Psoas muscle (tissue), 8 donors: ENCODE data around the gene MTX1. TPM values are rescaled to one million over a fixed set of nuclear protein-coding genes. Genes with fewer than 3 reads are reported as not detected.
A peak's percentile ranks its signal among the peaks of the same experiment; 100 is the strongest.
"Not testable (repeated sequence)": the region's sequence is repeated elsewhere in the genome, so short reads cannot be mapped to it uniquely, and the experiment has no call there.

Experiments used
- ATAC-seq, 4 donors: fragments of 200-7000 bp; cut with Tn5 transposase; one replicate each; pipeline ENCODE4 v1.9.1; 2020; ENCODE audit warnings: moderate library complexity in 3 of 4, mild to moderate bottlenecking in 2 of 4
- DNase-seq, 2 donors: peaks; one replicate each; pipeline ENCODE4 v3.0.0-alpha.2; 2020
- H3K27ac ChIP-seq: fragments of 200-600 bp; one replicate; pipeline ENCODE4 v1.8.0; 2022
- H3K27me3 ChIP-seq, 3 donors: fragments of 200-600 bp in 1 of 3; one replicate each; pipeline versions ENCODE4 v1.6.1 to v1.8.0; 2013 to 2022; ENCODE audit warnings: low read length in 2 of 3, mild to moderate bottlenecking in 2 of 3, moderate library complexity in 1 of 3; ENCODE audit not compliant: insufficient read depth in 3 of 3
- H3K36me3 ChIP-seq, 2 donors: fragments of 200-600 bp in 1 of 2; one replicate each; pipeline versions ENCODE4 v1.6.1 to v1.8.0; 2013 to 2022; ENCODE audit warnings: low read depth in 1 of 2, mild to moderate bottlenecking in 1 of 2, moderate library complexity in 1 of 2; ENCODE audit not compliant: insufficient read depth in 1 of 2
- H3K4me1 ChIP-seq: fragments of 200-600 bp; one replicate; pipeline ENCODE4 v1.8.0; 2022
- H3K4me3 ChIP-seq: fragments of 200-600 bp; one replicate; pipeline ENCODE4 v1.8.0; 2022; ENCODE audit warnings: mild to moderate bottlenecking
- H3K9me3 ChIP-seq: fragments of 200-600 bp; one replicate; pipeline ENCODE4 v1.8.0; 2022
- WGBS, 3 donors: extraction: QIAGEN DNeasy Blood & Tissue Kit; methylation state at CpG; one replicate each; pipeline versions ENCODE4 v1.1.6 to v1.1.7; 2013; 5-methylcytosine and 5-hydroxymethylcytosine counted together
- intact Hi-C, 2 donors: fragments of 100-400 bp; cut with DNase I; formaldehyde crosslinking; loops; one replicate each; pipeline versions ENCODE4 v1.11.0 to v1.14.2; 2022
- polyA plus RNA-seq, 3 donors: library from polyadenylated mRNA; stranded (reverse); fragments of 200-250 nt; gene quantifications; one replicate each; pipeline ENCODE4 v1.2.3, GENCODE V29; 2013
- total RNA-seq, 4 donors: library from RNA; stranded (reverse); fragmentation: NEBNext Ultra II Directional in 2 of 4; extraction: Animal tissue kit (Norgen Biotek cat#: 25700) in 2 of 4; gene quantifications; one replicate each; pipeline versions ENCODE4 v1.2.1 to v1.2.4, GENCODE V29; 2021 to 2023
- TF ChIP-seq, protein P1 (sequence below): fragments of 200-600 bp; IDR thresholded peaks from one replicate; pipeline ENCODE4 v1.8.0; 2022; ENCODE audit warnings: antibody characterized with exemption
- donor health status: healthy with polysubstance abuse.
- donor health status: DM: no; HTN: no; CAD: no; lungs with moderate emphysema.
- donor health status: Bipolar disorder and iron deficiency.
- donor health status: healthy.
- donor health status: DM: yes; HTN: yes; CAD: no.
- donor health status: DM: no; HTN: no; CAD: no.
- donor health status: DM: no; HTN: no; CAD: no.
- donor health status: DM: yes; HTN: yes; CAD: no.

The MTX1 gene
- total and polyA plus RNA-seq, 7 donors, result 8.1 to 47.1 (median 17.7) TPM

DNA sequence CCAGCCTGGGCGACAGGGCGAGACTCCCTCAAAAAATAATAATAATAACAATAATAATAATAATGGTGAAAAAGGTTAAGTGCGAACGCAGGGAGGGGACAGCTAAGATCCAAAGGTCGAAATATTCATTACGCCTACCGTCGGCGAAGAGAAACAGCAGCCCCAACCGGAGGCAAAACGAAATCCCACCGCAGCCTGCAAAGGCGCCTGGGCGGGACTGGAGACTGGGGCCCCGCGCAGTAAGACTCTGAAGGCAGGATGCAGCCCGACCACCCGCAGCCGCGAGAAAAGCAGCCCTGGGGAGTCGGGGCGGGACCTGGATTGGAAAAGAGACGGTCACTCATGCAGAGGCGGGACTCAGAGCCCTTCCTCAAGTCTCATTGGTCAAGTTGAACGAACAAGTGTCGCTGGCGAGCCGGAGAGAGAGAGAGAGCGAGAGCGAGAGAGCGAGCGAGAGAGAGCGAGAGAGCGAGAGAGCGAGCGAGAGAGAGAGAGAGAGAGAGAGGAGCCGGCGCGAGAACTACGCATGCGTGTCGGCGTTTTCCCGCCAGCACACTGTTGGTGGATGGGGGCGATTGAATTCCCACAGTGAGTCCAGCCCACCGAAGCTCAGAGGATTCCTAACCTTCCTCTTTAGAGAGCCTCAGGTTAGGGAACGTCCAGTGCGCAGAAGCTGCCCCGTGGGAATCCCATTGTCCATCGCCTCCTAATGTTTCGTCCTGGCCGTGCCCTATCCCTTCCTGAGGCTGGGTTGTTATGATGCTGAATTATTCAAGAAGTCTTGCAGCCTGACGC lies 36.1 kb downstream of the MTX1 start:
- H3K36me3 ChIP-seq, result peaks cover 0 to 23% of the 10 kb centered on the region in 2 donors
- DNase-seq, result peak; percentile 97 to 98
- 0% methylated on average over 49 to 53 of the region's 53 CpGs for WGBS, 3 donors
- H3K4me1 ChIP-seq, result peaks cover 16% of the 10 kb centered on the region
- peak overlapping the region; percentile 91 for H3K27ac ChIP-seq
- intact Hi-C loops, result no loop called here
- no peaks in the 10 kb centered on the region for H3K27me3 ChIP-seq
- peak overlapping the region; percentile 69 for H3K4me3 ChIP-seq
- TF ChIP-seq, protein P1, sequence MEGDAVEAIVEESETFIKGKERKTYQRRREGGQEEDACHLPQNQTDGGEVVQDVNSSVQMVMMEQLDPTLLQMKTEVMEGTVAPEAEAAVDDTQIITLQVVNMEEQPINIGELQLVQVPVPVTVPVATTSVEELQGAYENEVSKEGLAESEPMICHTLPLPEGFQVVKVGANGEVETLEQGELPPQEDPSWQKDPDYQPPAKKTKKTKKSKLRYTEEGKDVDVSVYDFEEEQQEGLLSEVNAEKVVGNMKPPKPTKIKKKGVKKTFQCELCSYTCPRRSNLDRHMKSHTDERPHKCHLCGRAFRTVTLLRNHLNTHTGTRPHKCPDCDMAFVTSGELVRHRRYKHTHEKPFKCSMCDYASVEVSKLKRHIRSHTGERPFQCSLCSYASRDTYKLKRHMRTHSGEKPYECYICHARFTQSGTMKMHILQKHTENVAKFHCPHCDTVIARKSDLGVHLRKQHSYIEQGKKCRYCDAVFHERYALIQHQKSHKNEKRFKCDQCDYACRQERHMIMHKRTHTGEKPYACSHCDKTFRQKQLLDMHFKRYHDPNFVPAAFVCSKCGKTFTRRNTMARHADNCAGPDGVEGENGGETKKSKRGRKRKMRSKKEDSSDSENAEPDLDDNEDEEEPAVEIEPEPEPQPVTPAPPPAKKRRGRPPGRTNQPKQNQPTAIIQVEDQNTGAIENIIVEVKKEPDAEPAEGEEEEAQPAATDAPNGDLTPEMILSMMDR, result peak; percentile 28
- no peaks in the 10 kb centered on the region for H3K9me3 ChIP-seq
- peak; percentile 93 to 95 (median 94) for ATAC-seq

DNA sequence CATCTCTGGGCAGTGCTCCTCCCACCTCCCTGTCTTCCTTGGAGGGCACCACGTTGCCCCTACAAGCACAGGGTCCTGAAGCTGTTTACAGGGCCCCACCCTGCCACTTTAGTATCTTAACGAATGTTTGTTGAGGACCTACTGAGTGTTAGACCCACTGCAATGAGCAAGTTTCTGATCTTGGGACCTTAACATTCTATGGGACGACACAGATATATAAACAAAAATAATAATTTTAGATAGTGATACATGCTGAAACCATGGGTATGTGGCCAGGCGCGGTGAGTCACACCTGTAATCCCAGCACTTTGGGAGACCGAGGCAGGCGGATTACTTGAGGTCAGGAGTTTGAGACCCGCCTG lies 36.6 kb downstream of the MTX1 start:
- H3K27me3 ChIP-seq, result no peaks in the 10 kb centered on the region
- H3K4me3 ChIP-seq, result peak overlapping the region; percentile 69
- WGBS, 3 donors, result 48 to 57% (median 53%) methylated on average over 8 of the region's 8 CpGs
- H3K4me1 ChIP-seq, result peaks cover 16% of the 10 kb centered on the region
- TF ChIP-seq, protein P1, result no peak
- ATAC-seq (peak; percentile 1 to 5 (median 2)), DNase-seq (no peak)
- H3K27ac ChIP-seq, result peak overlapping the region; percentile 91
- intact Hi-C loops, result no loop called here
- no peaks in the 10 kb centered on the region for H3K9me3 ChIP-seq
- H3K36me3 ChIP-seq, result peaks cover 0 to 23% of the 10 kb centered on the region in 2 donors

- peaks cover 0 to 23% of the 10 kb centered on the region in 2 donors for H3K36me3 ChIP-seq
- H3K27me3 ChIP-seq, DNase-seq, H3K9me3 ChIP-seq, H3K27ac ChIP-seq, H3K4me3 ChIP-seq, intact Hi-C loops, ATAC-seq: not testable (repeated sequence)
- peaks cover 16% of the 10 kb centered on the region for H3K4me1 ChIP-seq
- 95 to 98% (median 96%) methylated on average over 3 of the region's 3 CpGs for WGBS, 3 donors
These were observed 38.3 kb downstream of the MTX1 start for GRCh38 chr1:155246796-155247195.

DNA sequence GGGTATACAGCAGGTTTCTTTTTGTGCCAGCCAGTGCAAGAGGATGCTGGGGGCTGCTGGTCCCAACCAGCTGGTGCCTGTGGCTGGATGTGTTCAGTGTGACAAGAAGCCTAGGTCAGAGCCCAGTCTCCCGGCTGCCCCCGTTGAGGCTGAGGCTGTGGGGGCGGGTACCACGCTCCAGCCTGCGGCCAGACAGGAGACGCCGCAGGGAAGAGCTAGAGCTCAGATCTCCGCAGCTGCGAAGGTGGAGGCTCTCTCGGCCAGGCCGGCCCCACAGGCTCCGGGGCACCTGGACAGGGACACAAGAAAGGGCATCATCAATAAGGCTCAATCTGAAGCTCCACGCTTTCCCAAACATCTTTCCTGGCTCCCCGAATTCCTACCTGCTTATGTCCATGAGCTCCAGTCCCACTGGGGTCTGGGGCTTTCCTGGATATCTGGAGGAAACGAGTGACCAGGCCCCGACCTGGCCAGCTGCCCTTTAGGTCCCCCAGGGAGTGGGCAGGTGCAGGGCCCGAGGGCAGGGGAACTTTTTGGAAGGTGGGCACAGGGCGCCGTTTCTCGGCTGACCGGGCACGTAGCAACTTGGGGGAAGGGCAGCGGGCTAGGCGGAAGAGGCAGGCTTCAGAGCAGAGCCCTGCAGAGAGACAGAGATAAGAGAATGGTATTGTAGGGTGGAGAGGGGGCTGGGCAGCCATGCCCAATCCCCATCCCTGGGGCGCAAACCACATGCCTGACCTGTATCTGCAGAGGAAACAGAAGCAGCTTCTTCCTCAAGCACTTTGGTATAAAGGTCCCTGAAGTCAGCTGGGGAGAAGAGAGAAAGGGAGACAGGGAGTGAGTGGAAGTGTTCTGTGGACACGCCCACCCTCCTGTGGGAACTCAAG lies 39.4 kb downstream of the MTX1 start:
- H3K36me3 ChIP-seq, result peaks cover 0 to 23% of the 10 kb centered on the region in 2 donors
- no peaks in the 10 kb centered on the region for H3K9me3 ChIP-seq
- peaks cover 16% of the 10 kb centered on the region for H3K4me1 ChIP-seq
- no peak overlapping the region for H3K4me3 ChIP-seq
- H3K27ac ChIP-seq, result no peak overlapping the region
- TF ChIP-seq, protein P1, result no peak
- intact Hi-C loops, result no loop called here
- WGBS, 3 donors, result 86 to 89% (median 88%) methylated on average over 26 of the region's 26 CpGs
- DNase-seq (no peak), ATAC-seq (no peak)
- H3K27me3 ChIP-seq, result no peaks in the 10 kb centered on the region

GRCh38 chr1:155250246-155250632 lies 41.7 kb downstream of the MTX1 start:
- WGBS, 3 donors, result 30 to 36% (median 35%) methylated on average over 17 to 28 of the region's 28 CpGs
- Histone ChIP-seq H3K27ac (no peak overlapping the region), H3K36me3 (peaks cover 0 to 23% of the 10 kb centered on the region in 2 donors), H3K27me3 (no peaks in the 10 kb centered on the region), H3K4me1 (peaks cover 15% of the 10 kb centered on the region), H3K9me3 (no peaks in the 10 kb centered on the region), H3K4me3 (peak overlapping the region; percentile 40)
- TF ChIP-seq, protein P1, result no peak
- intact Hi-C loops, result loop anchor here (1.0 to 5.0 kb wide), 4 partner anchors 72 to 342 kb away; partner anchors contain the start of gene RUSC1 (in 1 of the 2)
- DNase-seq (no peak), ATAC-seq (no peak)
